ENCODE measurements around the gene DALRD3.

The DALRD3 gene

GRCh38 chr3:48970586-48970985 lies 47.8 kb downstream of the DALRD3 start:
- no peak for ATAC-seq
- no peak for TF ChIP-seq PATZ1 (CRISPR knock-in tag; IDR thresholded peaks at IDR 0.05; ENCODE audit: borderline replicate concordance)
- TF ChIP-seq ZNF70 (CRISPR knock-in tag; IDR thresholded peaks at IDR 0.05), result no peak

- TF ChIP-seq TSHZ2 (CRISPR knock-in tag; IDR thresholded peaks at IDR 0.05) (no peak), ZFP3 (CRISPR knock-in tag; IDR thresholded peaks at IDR 0.05) (no peak), BACH2 (CRISPR knock-in tag; IDR thresholded peaks at IDR 0.05; ENCODE audit: borderline replicate concordance) (no peak), ESRRG (CRISPR knock-in tag; IDR thresholded peaks at IDR 0.05) (no peak), CSDC2 (CRISPR knock-in tag; IDR thresholded peaks at IDR 0.05) (no peak), ZFP30 (CRISPR knock-in tag; IDR thresholded peaks at IDR 0.05) (no peak), PATZ1 (CRISPR knock-in tag; IDR thresholded peaks at IDR 0.05; ENCODE audit: borderline replicate concordance) (no peak), ARNTL (CRISPR knock-in tag; IDR thresholded peaks at IDR 0.05; ENCODE audit: borderline replicate concordance, low read depth) (no peak), TCF4 (CRISPR knock-in tag; IDR thresholded peaks at IDR 0.05; ENCODE audit: borderline replicate concordance) (no peak), ZNF8 (CRISPR knock-in tag; IDR thresholded peaks at IDR 0.05) (no peak), ZC3H10 (CRISPR knock-in tag; IDR thresholded peaks at IDR 0.05) (no peak)
Measured at GRCh38 chr3:48966876-48967361, 51.5 kb downstream of the DALRD3 start.

GRCh38 chr3:48966367-48966766 lies 52.0 kb downstream of the DALRD3 start:
- ATAC-seq, result no peak
- TF ChIP-seq TOX (CRISPR knock-in tag; IDR thresholded peaks at IDR 0.05; ENCODE audit: borderline replicate concordance) (no peak), CSRNP3 (CRISPR knock-in tag; IDR thresholded peaks at IDR 0.05) (no peak), ZNF8 (CRISPR knock-in tag; IDR thresholded peaks at IDR 0.05) (no peak), SNAI2 (CRISPR knock-in tag; IDR thresholded peaks at IDR 0.05) (no peak)

More at GRCh38 chr3:48966876-48967361, 51.5 kb downstream of the DALRD3 start:
- no peak for ATAC-seq

Measured in SK-N-SH treated with all-trans-retinoic acid at 6 μM for 48 hours (cell line).